DND-41 (cell line): ENCODE data around the gene PLEKHA3.

Experiments
- EZH2 ChIP-seq: IDR thresholded peaks from 3 replicates; pipeline ENCODE4 v1.6.1; 2012; ENCODE audit warnings: borderline replicate concordance, low read depth, mild to moderate bottlenecking, moderate library complexity, low read length, inconsistent platforms; ENCODE audit not compliant: severe bottlenecking
- TF ChIP-seq, protein P1 (sequence below): IDR thresholded peaks from 2 replicates; pipeline ENCODE4 v1.5.1; 2012; ENCODE audit warnings: borderline replicate concordance, low read length, moderate library complexity, mild to moderate bottlenecking; ENCODE audit not compliant: poor library complexity, severe bottlenecking; ENCODE audit errors: extremely low read depth

DNA sequence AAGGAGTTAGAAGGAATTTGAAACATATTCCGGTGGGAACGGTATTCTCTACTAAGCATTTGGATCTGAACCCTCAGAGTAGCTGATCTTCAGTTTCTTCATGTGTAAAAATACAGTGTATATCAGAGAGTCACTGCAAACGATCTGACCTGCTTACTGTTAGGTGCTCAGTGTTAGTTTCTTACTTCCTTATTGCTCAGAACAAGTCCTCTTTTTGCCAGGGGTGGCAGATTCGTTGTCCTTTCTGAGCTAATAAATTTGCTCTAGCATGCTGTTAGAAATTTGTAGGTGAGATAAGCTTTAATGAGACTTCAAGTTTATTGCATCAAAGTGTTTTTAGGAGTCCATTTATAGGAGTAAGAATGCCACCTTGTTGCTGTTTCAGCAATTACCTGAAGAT lies 15.8 kb downstream of the PLEKHA3 start:
- TF ChIP-seq, protein P1, sequence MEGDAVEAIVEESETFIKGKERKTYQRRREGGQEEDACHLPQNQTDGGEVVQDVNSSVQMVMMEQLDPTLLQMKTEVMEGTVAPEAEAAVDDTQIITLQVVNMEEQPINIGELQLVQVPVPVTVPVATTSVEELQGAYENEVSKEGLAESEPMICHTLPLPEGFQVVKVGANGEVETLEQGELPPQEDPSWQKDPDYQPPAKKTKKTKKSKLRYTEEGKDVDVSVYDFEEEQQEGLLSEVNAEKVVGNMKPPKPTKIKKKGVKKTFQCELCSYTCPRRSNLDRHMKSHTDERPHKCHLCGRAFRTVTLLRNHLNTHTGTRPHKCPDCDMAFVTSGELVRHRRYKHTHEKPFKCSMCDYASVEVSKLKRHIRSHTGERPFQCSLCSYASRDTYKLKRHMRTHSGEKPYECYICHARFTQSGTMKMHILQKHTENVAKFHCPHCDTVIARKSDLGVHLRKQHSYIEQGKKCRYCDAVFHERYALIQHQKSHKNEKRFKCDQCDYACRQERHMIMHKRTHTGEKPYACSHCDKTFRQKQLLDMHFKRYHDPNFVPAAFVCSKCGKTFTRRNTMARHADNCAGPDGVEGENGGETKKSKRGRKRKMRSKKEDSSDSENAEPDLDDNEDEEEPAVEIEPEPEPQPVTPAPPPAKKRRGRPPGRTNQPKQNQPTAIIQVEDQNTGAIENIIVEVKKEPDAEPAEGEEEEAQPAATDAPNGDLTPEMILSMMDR = no peak
- TF ChIP-seq EZH2 = no peak
